PC-9 (cell line): ENCODE data around the gene CPA5. TPM values are rescaled to one million over a fixed set of nuclear protein-coding genes. Genes with fewer than 3 reads are reported as not detected.
A peak's percentile ranks its signal among the peaks of the same experiment; 100 is the strongest.

Source experiments
- BruUV-seq: library from RNA; stranded (reverse); fragments of 400-500 nt; replicated peaks from 2 replicates; lab custom pipeline; 2021; lab: Mats Ljungman, UMichigan
- CTCF ChIA-PET: fragments of 300-600 bp; sonication (Branson Sonifier 250); formaldehyde crosslinking; loops from one replicate; lab custom pipeline; 2022; ENCODE audit warnings: antibody characterized with exemption; lab: Charles Lee
- POLR2A ChIA-PET: fragments of 300-600 bp; sonication (Branson Sonifier 250); formaldehyde crosslinking; loops from one replicate; lab custom pipeline; 2022; ENCODE audit warnings: antibody characterized with exemption; ENCODE audit not compliant: unreplicated experiment; lab: Charles Lee
- DNase-seq, 2 experiments: peaks; one replicate each; pipeline versions ENCODE4 v3.0.0 to v3.0.0-alpha.2; 2015 to 2022; ENCODE audit warnings: mixed read lengths in 1 of 2
- H2AFZ ChIP-seq: fragments of 200-600 bp; sonication (generic); 2 replicates; pipeline ENCODE4 v1.8.1; 2017; ENCODE audit warnings: antibody characterized with exemption
- H3F3A ChIP-seq: fragments of 200-600 bp; sonication (generic); 2 replicates; pipeline ENCODE4 v1.8.1; 2017; ENCODE audit warnings: antibody characterized with exemption, mild to moderate bottlenecking, low read depth; ENCODE audit not compliant: insufficient read depth
- H3K27ac ChIP-seq: fragments of 200-600 bp; sonication (generic); 2 replicates; pipeline ENCODE4 v1.6.1; 2016; ENCODE audit warnings: mixed run types
- H3K27me3 ChIP-seq: fragments of 200-600 bp; sonication (generic); 2 replicates; pipeline ENCODE4 v1.6.1; 2016; ENCODE audit warnings: low read depth, mixed run types; ENCODE audit not compliant: insufficient read depth
- H3K36me3 ChIP-seq: fragments of 200-600 bp; sonication (generic); 2 replicates; pipeline ENCODE4 v1.6.1; 2016; ENCODE audit warnings: low read depth, mixed run types
- H3K4me1 ChIP-seq: fragments of 200-600 bp; sonication (generic); replicated peaks from 2 replicates; pipeline ENCODE4 v1.6.1; 2016; ENCODE audit warnings: mixed run types; ENCODE audit not compliant: insufficient read depth
- H3K4me2 ChIP-seq: fragments of 200-600 bp; sonication (generic); 2 replicates; pipeline ENCODE4 v1.6.1; 2017; ENCODE audit warnings: mixed run types
- H3K4me3 ChIP-seq: fragments of 200-600 bp; sonication (generic); 2 replicates; pipeline ENCODE4 v1.6.1; 2016; ENCODE audit warnings: mixed run types
- H3K79me2 ChIP-seq: fragments of 200-600 bp; sonication (generic); 2 replicates; pipeline ENCODE4 v1.6.1; 2017; ENCODE audit warnings: low read depth, mixed run types
- H3K9me2 ChIP-seq: fragments of 200-600 bp; sonication (generic); 2 replicates; pipeline ENCODE4 v1.8.1; 2017; ENCODE audit warnings: mild to moderate bottlenecking; ENCODE audit not compliant: insufficient read depth
- H3K9me3 ChIP-seq: fragments of 200-600 bp; sonication (generic); 2 replicates; pipeline ENCODE4 v1.8.1; 2016; ENCODE audit warnings: low read depth; ENCODE audit not compliant: insufficient read depth
- H4K20me1 ChIP-seq: fragments of 200-600 bp; sonication (generic); 2 replicates; pipeline ENCODE4 v1.8.1; 2017; ENCODE audit not compliant: insufficient read depth
- EZH2 ChIP-seq: fragments of 200-600 bp; sonication (generic); IDR thresholded peaks from 2 replicates; pipeline ENCODE4 v1.8.0; 2017; ENCODE audit warnings: antibody characterized with exemption, low read depth
- intact Hi-C: fragments of 100-400 bp; cut with micrococcal nuclease; formaldehyde crosslinking; loops from one replicate; pipeline ENCODE4 v1.10.0; 2022; ENCODE audit not compliant: unreplicated experiment
- total RNA-seq: library from RNA; stranded (reverse); gene quantifications from 2 replicates; pipeline ENCODE4 v1.2.3, GENCODE V29; 2021
- TF ChIP-seq, protein P1 (sequence below): fragments of 200-600 bp; sonication (generic); conservative IDR thresholded peaks from 2 replicates; pipeline ENCODE4 v1.6.1; 2017; ENCODE audit warnings: mixed run types, antibody characterized with exemption, mild to moderate bottlenecking, moderate library complexity

The CPA5 gene
- total RNA-seq, 1 experiment from 2014 or later = not detected

DNA sequence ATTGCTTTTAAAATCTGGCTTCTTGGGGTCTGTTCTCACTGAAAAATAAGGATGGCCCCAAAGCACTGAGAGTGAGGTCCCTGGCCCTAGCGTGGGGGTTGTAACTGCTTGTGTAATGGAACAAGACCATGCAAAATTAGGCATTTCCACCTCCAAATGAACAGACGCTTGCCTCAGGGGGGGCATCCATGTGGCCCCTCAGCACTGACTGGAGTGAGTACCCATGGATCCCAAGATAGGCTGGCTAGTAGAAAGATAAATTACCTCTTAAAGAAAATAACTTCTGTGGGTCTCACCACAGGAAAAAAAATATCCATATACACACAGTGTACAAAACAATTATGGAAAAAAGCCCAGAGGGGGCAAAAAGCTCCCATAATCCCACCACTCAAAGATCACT, 20.5 kb downstream of the CPA5 start:
- BruUV-seq = no TSS peak
- H4K20me1 ChIP-seq = no peaks in the 10 kb centered on the region
- H3K36me3 ChIP-seq = no peaks in the 10 kb centered on the region
- H3K79me2 ChIP-seq = no peaks in the 10 kb centered on the region
- no peak overlapping the region for H2AFZ ChIP-seq
- H3K4me2 ChIP-seq = no peak overlapping the region
- peaks cover 50% of the 10 kb centered on the region for H3K4me1 ChIP-seq
- peaks cover 20% of the 10 kb centered on the region; the same call in 1 of the 2 replicates for H3F3A ChIP-seq
- H3K4me3 ChIP-seq = no peak overlapping the region
- H3K27ac ChIP-seq = no peak overlapping the region
- no peaks in the 10 kb centered on the region for H3K9me2 ChIP-seq
- POLR2A ChIA-PET = no interaction called here
- intact Hi-C loops = no loop called here
- H3K9me3 ChIP-seq = peaks cover 3% of the 10 kb centered on the region; the same call in 1 of the 2 replicates
- DNase-seq = no peak
- CTCF ChIA-PET = no interaction called here
- no peaks in the 10 kb centered on the region for H3K27me3 ChIP-seq
- TF ChIP-seq, protein P1, sequence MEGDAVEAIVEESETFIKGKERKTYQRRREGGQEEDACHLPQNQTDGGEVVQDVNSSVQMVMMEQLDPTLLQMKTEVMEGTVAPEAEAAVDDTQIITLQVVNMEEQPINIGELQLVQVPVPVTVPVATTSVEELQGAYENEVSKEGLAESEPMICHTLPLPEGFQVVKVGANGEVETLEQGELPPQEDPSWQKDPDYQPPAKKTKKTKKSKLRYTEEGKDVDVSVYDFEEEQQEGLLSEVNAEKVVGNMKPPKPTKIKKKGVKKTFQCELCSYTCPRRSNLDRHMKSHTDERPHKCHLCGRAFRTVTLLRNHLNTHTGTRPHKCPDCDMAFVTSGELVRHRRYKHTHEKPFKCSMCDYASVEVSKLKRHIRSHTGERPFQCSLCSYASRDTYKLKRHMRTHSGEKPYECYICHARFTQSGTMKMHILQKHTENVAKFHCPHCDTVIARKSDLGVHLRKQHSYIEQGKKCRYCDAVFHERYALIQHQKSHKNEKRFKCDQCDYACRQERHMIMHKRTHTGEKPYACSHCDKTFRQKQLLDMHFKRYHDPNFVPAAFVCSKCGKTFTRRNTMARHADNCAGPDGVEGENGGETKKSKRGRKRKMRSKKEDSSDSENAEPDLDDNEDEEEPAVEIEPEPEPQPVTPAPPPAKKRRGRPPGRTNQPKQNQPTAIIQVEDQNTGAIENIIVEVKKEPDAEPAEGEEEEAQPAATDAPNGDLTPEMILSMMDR = no peak
- no peak for TF ChIP-seq EZH2

DNA sequence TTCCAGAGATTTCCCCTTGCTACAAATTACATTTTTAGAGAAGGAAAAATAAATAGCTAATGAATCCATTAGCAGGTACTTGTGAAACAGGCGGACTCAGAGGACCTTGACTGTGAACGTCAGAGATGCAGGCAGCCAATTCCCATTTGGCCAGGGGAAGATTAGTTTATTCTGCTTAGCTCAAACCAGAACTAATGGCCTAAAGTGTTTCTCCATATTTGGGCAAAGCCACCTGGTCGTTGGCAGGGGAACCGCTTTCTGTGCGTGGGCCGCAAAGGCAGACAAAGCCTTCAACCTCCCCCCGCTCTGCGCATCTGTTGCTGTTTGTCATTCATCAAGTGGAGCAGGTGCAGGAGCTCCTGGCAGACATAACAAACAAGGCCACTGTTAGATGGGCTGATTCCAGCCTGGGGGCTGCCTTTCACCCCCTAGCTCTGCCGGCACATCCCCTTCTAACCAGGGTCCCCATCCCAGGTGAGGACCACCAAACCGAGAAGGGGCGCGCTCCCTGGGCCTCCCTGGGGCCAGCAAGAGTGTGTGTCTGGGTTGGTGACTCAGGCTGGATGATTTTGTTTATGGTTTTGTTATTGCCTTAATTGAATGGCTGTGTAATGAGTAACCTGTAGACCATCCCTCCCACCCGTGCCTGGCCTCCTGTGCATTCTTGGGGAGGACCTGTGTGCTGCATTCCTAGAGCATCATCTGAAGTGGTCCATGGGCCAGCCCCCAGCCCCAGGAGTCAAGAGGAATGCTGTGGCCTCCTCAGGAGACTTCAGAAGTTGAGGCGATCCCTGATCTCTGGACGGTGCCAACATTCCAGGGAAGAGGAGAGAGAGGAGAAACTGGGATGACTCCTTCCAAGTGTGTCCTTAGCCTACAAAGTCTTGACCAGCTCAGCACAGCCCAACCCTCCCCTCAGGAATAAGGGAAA, 21.2 kb downstream of the CPA5 start:
- TF ChIP-seq EZH2 = no peak
- TF ChIP-seq, protein P1 = no peak
- POLR2A ChIA-PET = no interaction called here
- Histone ChIP-seq H3K27me3 (no peaks in the 10 kb centered on the region), H3K4me2 (no peak overlapping the region), H2AFZ (no peak overlapping the region), H3F3A (peaks cover 20% of the 10 kb centered on the region; the same call in 1 of the 2 replicates), H4K20me1 (no peaks in the 10 kb centered on the region), H3K27ac (no peak overlapping the region), H3K36me3 (no peaks in the 10 kb centered on the region), H3K79me2 (no peaks in the 10 kb centered on the region), H3K4me1 (peaks cover 48% of the 10 kb centered on the region), H3K9me2 (no peaks in the 10 kb centered on the region), H3K4me3 (no peak overlapping the region), H3K9me3 (no peaks in the 10 kb centered on the region)
- no TSS peak for BruUV-seq
- CTCF ChIA-PET = no interaction called here
- intact Hi-C loops = no loop called here
- DNase-seq = peak in 1 of 2 experiments; percentile 40

DNA sequence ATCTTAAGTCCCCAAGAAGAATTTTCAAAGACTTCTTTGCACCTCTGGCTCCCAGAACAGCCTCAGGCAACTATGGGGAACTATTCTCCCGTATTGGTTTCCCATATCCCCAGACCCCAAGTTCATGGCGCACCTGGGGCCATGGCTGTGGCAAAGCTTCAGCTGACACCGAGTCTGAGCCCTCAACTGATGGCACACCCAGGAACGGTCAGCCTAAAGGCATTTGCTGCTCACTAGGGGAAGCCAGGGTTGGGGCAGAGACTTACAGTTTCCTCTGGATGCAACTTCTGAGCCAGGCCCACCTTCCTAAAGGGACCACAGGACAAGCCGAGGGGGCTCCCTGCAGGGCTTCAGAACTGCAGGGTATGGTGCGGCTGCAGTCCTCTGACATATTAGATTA, 21.9 kb downstream of the CPA5 start:
- Histone ChIP-seq H3K27me3 (no peaks in the 10 kb centered on the region), H3F3A (peaks cover 20% of the 10 kb centered on the region; the same call in 1 of the 2 replicates), H3K9me3 (no peaks in the 10 kb centered on the region), H3K4me2 (no peak overlapping the region), H3K36me3 (no peaks in the 10 kb centered on the region), H3K4me1 (peaks cover 48% of the 10 kb centered on the region), H3K79me2 (no peaks in the 10 kb centered on the region), H2AFZ (no peak overlapping the region), H3K27ac (no peak overlapping the region), H3K9me2 (no peaks in the 10 kb centered on the region), H4K20me1 (no peaks in the 10 kb centered on the region), H3K4me3 (no peak overlapping the region)
- BruUV-seq = no TSS peak
- no peak for DNase-seq
- intact Hi-C loops = no loop called here
- ChIA-PET POLR2A (no interaction called here), CTCF (no interaction called here)
- no peak for TF ChIP-seq EZH2
- TF ChIP-seq, protein P1 = no peak
